HG03066 (cell line): ENCODE data around the gene ZSCAN25.
"Not testable (repeated sequence)": the region's sequence is repeated elsewhere in the genome, so short reads cannot be mapped to it uniquely, and the experiment has no call there.

ENCODE experiments used
- ATAC-seq: cut with Tn5 transposase; IDR thresholded peaks from one replicate; pipeline ENCODE4 v1.9.1; 2021; ENCODE audit warnings: low read depth; ENCODE audit not compliant: unreplicated experiment

The ZSCAN25 gene

GRCh38 chr7:99643464-99643863 is 26.7 kb downstream of the ZSCAN25 start:
- ATAC-seq, result no peak

- no peak for ATAC-seq
Measured at GRCh38 chr7:99644431-99644830, 27.7 kb downstream of the ZSCAN25 start.

GRCh38 chr7:99645590-99645989 is 28.8 kb downstream of the ZSCAN25 start:
- ATAC-seq, result no peak

GRCh38 chr7:99648843-99649242 is 32.1 kb downstream of the ZSCAN25 start:
- ATAC-seq, result no peak

- ATAC-seq, result no peak
Measured at GRCh38 chr7:99651290-99651689, 34.5 kb downstream of the ZSCAN25 start.

GRCh38 chr7:99652671-99653070 is 35.9 kb downstream of the ZSCAN25 start:
- ATAC-seq, result no peak

- not testable (repeated sequence) for ATAC-seq
Measured at GRCh38 chr7:99653269-99653668, 36.5 kb downstream of the ZSCAN25 start.

GRCh38 chr7:99653754-99654153 is 37.0 kb downstream of the ZSCAN25 start:
- ATAC-seq, result no peak

GRCh38 chr7:99654626-99655025 is 37.9 kb downstream of the ZSCAN25 start:
- not testable (repeated sequence) for ATAC-seq

GRCh38 chr7:99657879-99658278 is 41.1 kb downstream of the ZSCAN25 start:
- ATAC-seq, result not testable (repeated sequence)

- no peak for ATAC-seq
Measured at GRCh38 chr7:99665312-99666012, 48.7 kb downstream of the ZSCAN25 start.

GRCh38 chr7:99666013-99666395 is 49.3 kb downstream of the ZSCAN25 start:
- ATAC-seq, result no peak

GRCh38 chr7:99667179-99667578 is 50.4 kb downstream of the ZSCAN25 start:
- ATAC-seq, result no peak

GRCh38 chr7:99668541-99668940 is 51.8 kb downstream of the ZSCAN25 start:
- ATAC-seq, result no peak

GRCh38 chr7:99669782-99670181 is 53.0 kb downstream of the ZSCAN25 start:
- no peak for ATAC-seq

GRCh38 chr7:99672573-99672972 is 55.8 kb downstream of the ZSCAN25 start:
- no peak for ATAC-seq

- no peak for ATAC-seq
Measured at GRCh38 chr7:99674995-99675742, 58.4 kb downstream of the ZSCAN25 start.

GRCh38 chr7:99677013-99677647 is 60.4 kb downstream of the ZSCAN25 start:
- no peak for ATAC-seq

- no peak for ATAC-seq
Measured at GRCh38 chr7:99677648-99678045, 60.9 kb downstream of the ZSCAN25 start.

GRCh38 chr7:99679032-99679399 is 62.3 kb downstream of the ZSCAN25 start:
- no peak for ATAC-seq

- no peak for ATAC-seq
Measured at GRCh38 chr7:99679400-99680191, 62.9 kb downstream of the ZSCAN25 start, which contains the start of gene CYP3A5. Gene CYP3A5 (minus strand): TSS chr7:99679996. CDS start chr7:99679896, 100 bp downstream.
